GM18505 (cell line): Measurements from ENCODE around the gene KCND3.

Source experiments
- ATAC-seq: cut with Tn5 transposase; IDR thresholded peaks from one replicate; pipeline ENCODE4 v1.9.1; 2021; ENCODE audit not compliant: unreplicated experiment
- POLR2A ChIP-seq: IDR thresholded peaks from 4 replicates; pipeline ENCODE4 v1.6.1; 2011; ENCODE audit warnings: borderline replicate concordance; ENCODE audit not compliant: insufficient read depth, insufficient read length; ENCODE audit errors: extremely low read depth

Gene KCND3

GRCh38 chr1:111938536-111938935, 50.9 kb downstream of the KCND3 start:
- ATAC-seq, result no peak
- TF ChIP-seq POLR2A, result no peak

GRCh38 chr1:111938123-111938522, 51.3 kb downstream of the KCND3 start:
- ATAC-seq, result no peak
- TF ChIP-seq POLR2A, result no peak

- no peak for TF ChIP-seq POLR2A
- ATAC-seq, result no peak
Observed at GRCh38 chr1:111937147-111937725, 52.2 kb downstream of the KCND3 start.

- no peak for TF ChIP-seq POLR2A
- no peak for ATAC-seq
Observed at GRCh38 chr1:111934106-111934852, 55.2 kb downstream of the KCND3 start.

GRCh38 chr1:111930356-111930755, 59.1 kb downstream of the KCND3 start:
- no peak for ATAC-seq
- TF ChIP-seq POLR2A, result no peak

GRCh38 chr1:111928531-111928930, 60.9 kb downstream of the KCND3 start:
- ATAC-seq, result no peak
- TF ChIP-seq POLR2A, result no peak

GRCh38 chr1:111927652-111928051, 61.8 kb downstream of the KCND3 start:
- ATAC-seq, result no peak
- no peak for TF ChIP-seq POLR2A

- no peak for ATAC-seq
- no peak for TF ChIP-seq POLR2A
Observed at GRCh38 chr1:111924786-111925185, 64.7 kb downstream of the KCND3 start.

GRCh38 chr1:111923766-111924165, 65.7 kb downstream of the KCND3 start:
- no peak for ATAC-seq

GRCh38 chr1:111921948-111922347, 67.5 kb downstream of the KCND3 start:
- no peak for ATAC-seq

More at GRCh38 chr1:111923766-111924165, 65.7 kb downstream of the KCND3 start:
- no peak for TF ChIP-seq POLR2A

GRCh38 chr1:111920221-111921024, 69.0 kb downstream of the KCND3 start:
- no peak for ATAC-seq
- TF ChIP-seq POLR2A, result no peak

More at GRCh38 chr1:111921948-111922347, 67.5 kb downstream of the KCND3 start:
- TF ChIP-seq POLR2A, result no peak

GRCh38 chr1:111911776-111912515, 77.5 kb downstream of the KCND3 start:
- no peak for ATAC-seq
- TF ChIP-seq POLR2A, result no peak

GRCh38 chr1:111911061-111911460, 78.4 kb downstream of the KCND3 start:
- no peak for TF ChIP-seq POLR2A
- no peak for ATAC-seq

GRCh38 chr1:111909030-111909429, 80.4 kb downstream of the KCND3 start:
- no peak for ATAC-seq
- no peak for TF ChIP-seq POLR2A
